GM18907 (cell line): ENCODE data around the gene DNAJC17.

ENCODE experiments used
- ATAC-seq: cut with Tn5 transposase; IDR thresholded peaks from one replicate; pipeline ENCODE4 v1.9.1; 2021; ENCODE audit warnings: mild to moderate bottlenecking, moderate library complexity; ENCODE audit not compliant: unreplicated experiment

The DNAJC17 gene

DNA sequence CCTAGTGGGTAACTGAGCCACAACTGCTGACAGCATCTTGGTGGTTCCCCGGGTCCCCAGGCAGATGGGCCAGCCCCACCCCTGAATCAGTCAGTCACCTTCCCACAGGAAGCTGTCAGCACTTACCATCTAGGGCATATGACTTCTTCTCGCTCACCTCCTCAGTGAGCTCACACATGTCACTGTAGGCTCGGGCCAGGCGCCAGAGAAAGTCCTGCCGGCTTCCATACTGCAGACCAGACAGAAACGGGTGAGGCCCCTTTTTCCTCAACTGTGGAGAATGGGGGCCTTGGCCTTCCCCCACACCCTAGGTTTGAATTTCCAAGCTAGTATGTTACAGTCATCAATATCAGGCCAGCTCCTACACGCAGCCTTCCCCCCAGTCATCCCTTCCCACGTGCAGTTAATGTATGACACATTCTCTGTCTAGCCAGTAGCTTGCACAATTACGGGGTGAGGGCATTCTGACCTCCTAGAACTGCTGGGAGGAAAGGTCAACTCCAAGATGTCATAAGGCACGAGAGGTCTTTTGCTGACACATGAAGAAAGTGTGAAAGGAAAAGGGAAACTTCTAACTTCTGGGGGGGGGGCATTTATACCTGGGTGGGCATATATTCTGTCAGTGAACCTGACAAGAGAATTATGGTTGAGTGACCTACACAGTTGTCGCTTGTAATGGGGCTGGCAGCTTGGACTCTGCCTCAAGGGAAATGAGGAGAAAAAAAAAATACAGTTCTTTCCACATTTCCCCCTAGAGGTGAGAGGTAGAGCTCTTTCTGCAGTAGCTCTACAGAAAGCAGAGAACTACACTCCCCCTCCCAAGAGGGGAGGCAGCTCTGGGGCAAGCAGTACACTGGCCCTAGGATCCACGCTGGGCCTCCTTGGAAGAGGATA is 63.1 kb downstream of the DNAJC17 start:
- ATAC-seq: no peak

DNA sequence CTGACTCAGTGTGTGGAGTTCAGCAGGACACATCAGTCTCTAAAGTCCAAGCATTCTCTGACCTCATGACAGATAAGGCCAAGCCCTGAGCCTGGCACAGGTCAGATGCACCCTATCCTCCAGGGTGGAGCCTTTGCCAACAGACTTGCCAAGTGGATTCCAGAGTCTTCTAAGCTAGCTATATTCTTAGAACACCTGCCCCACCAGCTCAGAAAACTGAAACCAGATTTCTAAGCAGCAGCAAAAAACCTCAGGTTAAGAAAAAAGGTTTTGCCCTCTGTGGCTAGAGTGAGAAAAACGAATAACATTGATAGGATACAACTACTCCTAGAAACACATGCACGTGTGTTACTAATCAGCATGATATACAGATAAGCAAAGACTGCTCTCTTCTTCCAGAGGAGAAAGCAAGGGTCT is 63.8 kb downstream of the DNAJC17 start:
- no peak for ATAC-seq

DNA sequence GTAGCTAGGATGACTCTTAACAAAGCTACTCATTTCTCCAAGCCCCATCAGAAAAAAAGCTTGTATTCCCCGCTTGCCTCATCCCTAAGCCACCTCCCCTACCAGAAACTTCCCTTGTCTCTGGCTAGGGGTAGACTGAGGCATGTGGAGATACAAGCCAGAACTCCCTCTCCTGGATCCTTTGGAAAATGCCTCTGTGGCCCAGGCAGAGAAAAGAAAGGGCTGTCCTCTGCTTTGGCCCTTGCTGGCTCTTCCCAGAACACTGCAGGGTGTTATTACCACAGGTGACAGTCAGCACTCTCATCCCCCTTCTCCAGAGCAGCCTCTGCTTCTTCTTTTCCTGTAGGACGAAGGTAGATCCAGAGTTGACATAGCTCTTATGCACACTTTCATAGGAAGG is 67.4 kb downstream of the DNAJC17 start:
- no peak for ATAC-seq

DNA sequence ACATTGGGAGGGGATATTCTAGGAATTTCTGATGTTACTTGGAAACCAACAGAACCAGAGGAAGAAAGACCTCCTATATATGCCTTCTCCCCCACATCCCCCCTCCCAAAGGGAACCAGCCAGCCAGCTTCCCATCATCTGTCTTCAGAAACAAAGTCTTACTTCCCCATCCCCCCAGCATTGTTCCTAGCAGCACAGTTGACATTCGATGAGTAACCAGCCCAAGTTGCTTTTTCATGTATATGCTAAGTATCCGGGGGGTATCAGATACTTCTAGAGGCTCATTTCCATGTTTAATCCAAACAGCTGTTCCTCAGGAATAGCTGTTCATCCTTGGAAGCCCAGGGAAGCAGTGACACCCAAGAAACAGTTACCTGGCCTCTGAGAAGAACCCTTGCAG is 68.2 kb downstream of the DNAJC17 start:
- no peak for ATAC-seq

DNA sequence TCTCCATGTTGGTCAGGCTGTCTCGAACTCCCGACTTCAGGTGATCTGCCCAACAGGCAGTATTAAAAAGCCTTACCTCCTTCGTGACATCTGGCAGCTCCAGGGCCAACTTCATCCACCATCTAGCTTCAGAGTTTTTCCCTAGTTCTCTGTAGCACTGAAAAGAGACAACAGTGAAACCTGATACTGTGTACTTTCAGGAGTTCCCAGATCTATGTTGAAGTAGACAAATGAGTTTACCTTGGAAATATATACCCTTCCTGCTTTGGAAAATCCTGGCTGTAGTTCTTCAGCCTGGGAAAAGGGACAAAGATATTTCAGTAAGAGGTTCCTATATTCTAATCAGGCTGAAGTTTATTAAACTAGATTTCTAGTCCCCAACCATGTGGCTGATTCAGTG is 70.2 kb downstream of the DNAJC17 start:
- ATAC-seq: no peak

DNA sequence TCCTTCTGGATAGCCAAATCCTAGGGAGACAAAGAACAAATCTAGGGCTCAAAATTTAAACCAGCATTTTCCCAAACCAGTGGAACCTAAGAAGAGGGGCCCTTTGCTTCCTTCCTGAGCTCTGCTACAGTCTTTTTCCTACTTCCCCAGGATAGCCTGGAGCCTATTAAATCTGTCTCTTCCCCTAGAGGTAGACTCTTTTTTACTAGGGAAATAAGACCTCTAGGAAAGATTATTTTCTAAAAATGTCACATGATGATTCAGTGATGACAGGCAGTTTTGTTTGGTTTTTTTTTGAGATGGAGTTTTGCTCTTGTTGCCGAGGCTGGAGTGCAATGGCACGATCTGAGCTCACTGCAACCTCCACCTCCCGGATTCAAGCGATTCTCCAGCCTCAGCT is 70.7 kb downstream of the DNAJC17 start:
- ATAC-seq: no peak

DNA sequence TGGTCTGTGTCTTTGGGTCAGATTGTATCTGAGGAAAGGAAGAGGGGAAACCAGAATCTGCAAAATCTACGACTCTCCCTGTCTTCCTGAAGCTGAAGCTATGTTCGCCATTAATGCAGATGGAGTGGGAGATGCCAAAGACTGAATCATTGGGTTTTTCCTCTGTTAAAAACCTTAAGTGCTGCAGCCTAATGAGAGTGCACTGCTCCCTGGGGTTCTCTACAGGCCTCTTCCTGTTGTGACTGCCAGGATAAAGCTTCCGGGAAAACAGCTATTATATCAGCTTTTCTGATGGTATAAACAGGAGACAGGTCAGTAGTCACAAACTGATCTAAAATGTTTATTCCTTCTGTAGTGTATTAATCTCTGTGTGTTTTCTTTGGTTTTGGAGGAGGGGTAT is 76.2 kb downstream of the DNAJC17 start:
- ATAC-seq: no peak

DNA sequence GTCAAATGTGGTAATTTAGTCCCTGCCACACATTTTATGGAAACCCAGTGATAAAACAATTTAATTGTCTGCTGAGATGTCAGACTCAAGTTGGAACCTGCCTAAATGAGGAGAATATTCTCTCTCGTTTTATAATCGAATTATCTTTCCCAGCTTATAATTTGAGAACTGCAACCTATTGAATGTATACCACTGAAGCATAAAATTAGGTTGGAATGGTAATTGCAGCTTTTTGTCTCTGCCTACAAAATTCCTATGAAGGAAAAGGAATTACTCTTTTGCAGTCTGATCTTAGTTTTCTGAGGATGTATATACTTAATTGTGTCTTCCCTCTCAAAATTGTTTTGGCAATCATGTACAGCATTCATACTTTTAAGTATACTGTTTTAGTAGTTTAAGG is 83.4 kb downstream of the DNAJC17 start:
- no peak for ATAC-seq

DNA sequence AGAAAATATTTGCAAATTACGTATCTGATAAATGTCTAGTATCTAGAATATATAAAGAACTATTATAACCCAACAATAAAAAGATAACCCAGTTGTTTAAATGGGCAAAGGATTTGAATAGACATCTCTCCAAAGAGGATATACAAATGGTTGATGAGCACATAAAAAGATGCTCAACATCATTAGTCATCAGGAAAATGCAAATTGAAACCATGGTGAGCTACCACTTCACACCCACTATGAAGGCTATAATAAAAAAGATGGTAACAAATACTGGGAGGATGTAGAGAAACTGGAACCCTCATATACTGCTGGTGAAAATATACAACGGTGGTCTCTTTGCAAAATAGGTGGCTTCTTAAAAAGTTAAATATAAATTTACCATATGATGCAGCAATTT is 84.3 kb downstream of the DNAJC17 start:
- ATAC-seq: no peak

DNA sequence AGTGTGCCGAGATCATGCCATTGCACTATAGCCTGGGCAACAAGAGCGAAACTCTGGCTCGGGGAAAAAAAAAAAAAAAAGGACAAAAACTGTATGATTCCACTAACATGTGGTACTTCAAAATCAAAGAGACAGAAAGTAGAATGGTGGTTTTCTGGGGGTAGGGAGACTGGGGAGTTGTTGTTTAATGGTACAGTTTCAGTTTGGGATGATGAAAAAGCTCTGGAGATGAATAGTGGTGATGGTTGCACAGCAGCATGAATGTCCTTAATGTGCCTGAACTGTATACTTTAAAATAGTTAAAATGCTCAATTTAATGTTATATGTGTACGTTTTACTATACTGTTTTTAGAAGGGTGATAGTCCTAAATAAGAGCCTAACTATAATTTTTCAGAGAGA is 84.9 kb downstream of the DNAJC17 start:
- no peak for ATAC-seq

DNA sequence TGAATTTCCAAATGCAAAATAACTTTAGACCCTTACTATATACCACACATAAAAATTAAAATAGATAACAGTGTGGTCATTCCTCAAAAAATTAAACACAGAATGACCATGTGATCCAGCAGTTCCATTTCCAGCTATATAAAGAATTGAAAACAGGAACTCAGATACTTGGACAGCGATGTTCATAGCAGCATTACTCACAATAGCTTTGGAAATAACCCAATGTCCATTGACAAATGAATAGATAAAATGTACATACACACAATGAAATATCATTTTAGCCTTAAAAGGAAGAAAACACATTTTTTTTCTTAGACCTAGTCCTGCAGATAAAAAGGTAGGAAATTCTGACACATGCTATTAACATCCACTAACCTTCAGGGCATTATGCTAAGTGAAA is 85.6 kb downstream of the DNAJC17 start:
- ATAC-seq: no peak

DNA sequence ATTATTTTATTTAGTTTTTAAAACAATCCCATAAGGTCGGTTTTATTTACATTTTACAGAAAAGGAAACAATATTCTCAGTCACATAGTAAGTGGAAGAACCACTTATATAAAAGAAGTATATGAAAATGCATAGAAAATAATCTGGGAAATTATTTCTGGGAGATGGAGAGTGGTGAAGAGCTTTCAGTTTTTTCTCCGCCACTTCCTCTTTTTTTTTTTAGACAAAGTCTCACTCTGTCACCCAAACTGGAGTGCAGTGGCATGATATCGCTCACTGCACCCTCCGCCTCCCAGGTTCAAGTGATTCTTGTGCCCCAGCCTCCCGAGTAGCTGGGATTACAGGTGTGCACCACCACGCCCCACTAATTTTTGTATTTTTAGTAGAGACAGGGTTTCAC is 91.1 kb downstream of the DNAJC17 start:
- no peak for ATAC-seq
